GM12878 (cell line): ENCODE results near the gene CCDC12. TPM values are rescaled to one million over a fixed set of nuclear protein-coding genes. Genes with fewer than 3 reads are reported as not detected.

Experiments used
- ATAC-seq: fragments of 200-7000 bp; cut with Tn5 transposase; 3 replicates; pipeline ENCODE4 v1.9.1; 2020; ENCODE audit warnings: mild to moderate bottlenecking, moderate library complexity
- BruUV-seq: library from RNA; stranded (reverse); fragments of 400-500 nt; replicated peaks from 2 replicates; lab custom pipeline; 2021; lab: Mats Ljungman, UMichigan
- CTCF ChIA-PET: fragments of 300-600 bp; sonication (Branson Sonifier 250); formaldehyde crosslinking; extraction: SDS; loops from one replicate; lab custom pipeline; 2021; ENCODE audit warnings: inconsistent platforms; lab: Yijun Ruan, JAX
- POLR2A ChIA-PET: fragments of 350-600 bp; formaldehyde crosslinking; extraction: SDS; loops from one replicate; lab custom pipeline; 2021; ENCODE audit warnings: inconsistent platforms; lab: Charles Lee
- RAD21 ChIA-PET: fragments of 300-600 bp; sonication (Branson Sonifier 250); formaldehyde crosslinking; loops from one replicate; lab custom pipeline; 2023; ENCODE audit warnings: antibody characterized with exemption; ENCODE audit not compliant: unreplicated experiment; lab: Charles Lee
- SMC1A ChIA-PET: fragments of 300-600 bp; sonication (Branson Sonifier 250); formaldehyde crosslinking; loops from one replicate; lab custom pipeline; 2023; ENCODE audit not compliant: unreplicated experiment, uncharacterized antibody; lab: Charles Lee
- DNase-seq: peaks from one replicate; pipeline ENCODE4 v3.0.0-alpha.2; 2011; ENCODE audit warnings: low read depth, low spot score
- FAIRE-seq: peaks from 3 replicates; lab custom pipeline; 2011; peaks lifted over from hg19 to GRCh38; lab: Jason Lieb, UNC
- H2AFZ ChIP-seq: 2 replicates; pipeline ENCODE4 v1.6.0; 2011; ENCODE audit warnings: low read depth, low read length, control low read depth; ENCODE audit not compliant: control insufficient read depth
- H3K27ac ChIP-seq: 2 replicates; pipeline ENCODE4 v1.5.1; 2011; ENCODE audit warnings: control low read depth; ENCODE audit not compliant: control insufficient read depth, insufficient read depth
- H3K27me3 ChIP-seq, 2 experiments: replicated peaks in 1 of 2; 2 replicates each; pipeline versions ENCODE4 v1.6.0 to v1.6.1; 2011; ENCODE audit warnings: low read length in 1 of 2; ENCODE audit not compliant: control insufficient read depth in 2 of 2, insufficient read depth in 2 of 2
- H3K36me3 ChIP-seq, 2 experiments: 2 replicates each; pipeline ENCODE4 v1.5.1; 2011; ENCODE audit warnings: low read length in 1 of 2; ENCODE audit not compliant: control insufficient read depth in 2 of 2, insufficient read depth in 2 of 2
- H3K4me1 ChIP-seq: 2 replicates; pipeline ENCODE4 v1.6.1; 2011; ENCODE audit warnings: mild to moderate bottlenecking, low read length, moderate library complexity, mixed read lengths; ENCODE audit not compliant: control insufficient read depth, insufficient read depth
- H3K4me2 ChIP-seq: 2 replicates; pipeline ENCODE4 v1.6.0; 2011; ENCODE audit warnings: control low read depth; ENCODE audit not compliant: control insufficient read depth, insufficient read depth
- H3K4me3 ChIP-seq: fragments of 200-600 bp; sonication (generic); 2 replicates; pipeline ENCODE4 v1.5.1; 2016
- H3K79me2 ChIP-seq: 2 replicates; pipeline ENCODE4 v1.6.0; 2011; ENCODE audit warnings: low read length; ENCODE audit not compliant: control insufficient read depth, insufficient read depth
- H3K9ac ChIP-seq: 2 replicates; pipeline ENCODE4 v1.8.0; 2011; ENCODE audit warnings: low read length, control low read depth, mixed read lengths; ENCODE audit not compliant: control insufficient read depth, insufficient read depth
- H3K9me3 ChIP-seq: replicated peaks from 3 replicates; pipeline ENCODE4 v1.5.1; 2011; ENCODE audit warnings: mild to moderate bottlenecking, low read length; ENCODE audit not compliant: control insufficient read depth, insufficient read depth
- H4K20me1 ChIP-seq: 2 replicates; pipeline ENCODE4 v1.6.0; 2011; ENCODE audit not compliant: control insufficient read depth, insufficient read depth
- BCLAF1 ChIP-seq: fragments of 450-650 bp; IDR thresholded peaks from 2 replicates; pipeline ENCODE4 v1.6.1; 2017; ENCODE audit warnings: antibody characterized with exemption, mild to moderate bottlenecking, moderate library complexity
- ELK1 ChIP-seq: IDR thresholded peaks from 2 replicates; pipeline ENCODE4 v1.6.1; 2012; ENCODE audit warnings: low read depth, low read length, improper control_type of control experiment
- EP300 ChIP-seq, 2 experiments: fragments of 150-350 bp in 1 of 2; IDR thresholded peaks; 2 replicates each; pipeline ENCODE4 v1.6.1; 2011 to 2012; ENCODE audit warnings: low read depth in 2 of 2, low read length in 2 of 2, borderline replicate concordance in 1 of 2, improper control_type of control experiment in 1 of 2, inconsistent platforms in 1 of 2; ENCODE audit not compliant: control insufficient read depth in 1 of 2
- EZH2 ChIP-seq: IDR thresholded peaks from 2 replicates; pipeline ENCODE4 v1.6.1; 2012; ENCODE audit warnings: low read depth, mild to moderate bottlenecking, control low read depth, inconsistent platforms, low read length, borderline replicate concordance; ENCODE audit not compliant: control insufficient read depth
- FOXK2 ChIP-seq: fragments of 450-650 bp; IDR thresholded peaks from 2 replicates; pipeline ENCODE4 v1.6.1; 2017; ENCODE audit warnings: mild to moderate bottlenecking, moderate library complexity
- MYB ChIP-seq: fragments of 150-350 bp; IDR thresholded peaks from 2 replicates; pipeline ENCODE4 v1.6.1; 2014; ENCODE audit warnings: mild to moderate bottlenecking, low read depth, low read length, borderline replicate concordance
- NBN ChIP-seq: fragments of 450-650 bp; IDR thresholded peaks from 2 replicates; pipeline ENCODE4 v1.6.1; 2016
- PAX5 ChIP-seq: IDR thresholded peaks from 2 replicates; pipeline ENCODE4 v1.6.1; 2011; ENCODE audit warnings: low read depth, low read length, borderline replicate concordance
- POLR2AphosphoS5 ChIP-seq: IDR thresholded peaks from 2 replicates; pipeline ENCODE4 v1.6.1; 2011; ENCODE audit warnings: mild to moderate bottlenecking, low read length, inconsistent platforms
- RBBP5 ChIP-seq: fragments of 200-600 bp; sonication (generic); conservative IDR thresholded peaks from 2 replicates; pipeline ENCODE4 v1.6.1; 2016
- SMAD1 ChIP-seq: fragments of 450-650 bp; IDR thresholded peaks from 2 replicates; pipeline ENCODE4 v1.6.1; 2018; ENCODE audit warnings: mild to moderate bottlenecking, low read depth; ENCODE audit not compliant: partially characterized antibody
- TCF12 ChIP-seq: IDR thresholded peaks from 2 replicates; pipeline ENCODE4 v1.6.1; 2011; ENCODE audit warnings: low read depth, mild to moderate bottlenecking, low read length
- WGBS: methylation state at CpG from one replicate; pipeline ENCODE4 v1.1.6; 2016; ENCODE audit warnings: low lambda C conversion rate; ENCODE audit not compliant: insufficient replicate concordance, insufficient coverage; ENCODE audit errors: missing lambda C conversion rate; 5-methylcytosine and 5-hydroxymethylcytosine counted together
- in situ Hi-C: fragments of 300-500 bp; cut with MboI; formaldehyde crosslinking; loops from 9 replicates; pipeline ENCODE4 v1.14.3; 2018; ENCODE audit warnings: mixed read lengths
- intact Hi-C: fragments of 100-400 bp; cut with micrococcal nuclease; formaldehyde crosslinking; loops from one replicate; pipeline ENCODE4 v1.14.2; 2022; ENCODE audit not compliant: unreplicated experiment
- polyA plus RNA-seq, 11 experiments: library from polyadenylated mRNA; depleted of rRNA in 4 of 11; unstranded in 6 of 11; stranded (reverse) in 5 of 11; fragments of >200 nt; fragmentation: Nextera tagmentation in 4 of 11; fragmentation: Illumina TruSeq in 1 of 11; extraction: Ambion mirVana in 4 of 11; extraction: Trizol in 1 of 11; gene quantifications; 1 replicate in 1 of 11; 2 replicates in 10 of 11; pipeline versions ENCODE4 v1.2.1 to v1.2.3, GENCODE V29; 2011 to 2016; ENCODE audit warnings: inconsistent platforms in 2 of 11, missing spikeins in 2 of 11, low read depth in 1 of 11
- total RNA-seq, 4 experiments: library from RNA; depleted of rRNA in 3 of 4; stranded (reverse); fragments of >200 nt in 3 of 4; fragmentation: Illumina TruSeq in 1 of 4; extraction: Trizol in 1 of 4; gene quantifications; 2 replicates each; pipeline versions ENCODE4 v1.2.1 to v1.2.3, GENCODE V29; 2013 to 2021
- TF ChIP-seq, protein P1 (sequence below): fragments of 450-650 bp; IDR thresholded peaks from 2 replicates; pipeline ENCODE4 v1.6.1; 2018; ENCODE audit warnings: mild to moderate bottlenecking, low read depth, moderate library complexity; ENCODE audit not compliant: partially characterized antibody
- TF ChIP-seq, protein P2 (sequence below): fragments of 450-650 bp; conservative IDR thresholded peaks from 2 replicates; pipeline ENCODE4 v1.6.1; 2017; ENCODE audit warnings: mild to moderate bottlenecking, moderate library complexity

CCDC12 gene
- total and polyA plus RNA-seq, 10 of the 15 experiments (the other 5 are each of a cell fraction or from before 2014, with no cell fraction given), result 9.2 to 91.4 (median 61.3) TPM

- peaks cover 73% of the 10 kb centered on the region for H3K79me2 ChIP-seq
- H3K4me2 ChIP-seq, result no peak overlapping the region
- no peaks in the 10 kb centered on the region for H4K20me1 ChIP-seq
- in situ Hi-C loops (no loop called here), intact Hi-C loops (no loop called here)
- no TSS peak for BruUV-seq
- H3K9me3 ChIP-seq, result no peaks in the 10 kb centered on the region
- H3K9ac ChIP-seq, result no peak overlapping the region
- DNase-seq (no peak), ATAC-seq (no peak), FAIRE-seq (no peak)
- no peaks in the 10 kb centered on the region for H3K27me3 ChIP-seq
- WGBS, result 43% methylated on average over 7 of the region's 7 CpGs
- H3K36me3 ChIP-seq, result peaks cover 38 to 56% of the 10 kb centered on the region in 2 experiments
- H3K4me3 ChIP-seq, result no peak overlapping the region
- H3K4me1 ChIP-seq, result peaks cover 47% of the 10 kb centered on the region
- CTCF ChIA-PET, result interaction anchor here (0.6 to 1.8 kb wide), 5 partner anchors 10 to 55 kb away, joined by 3 to 8 read pairs (median 5); no protein-coding TSS in a partner anchor
- SMC1A ChIA-PET, result interaction anchor here (0.8 to 17.5 kb wide), 7 partner anchors 8 to 62 kb away, joined by 3 to 298 read pairs (median 4); no protein-coding TSS in a partner anchor
- POLR2A ChIA-PET, result interaction anchor here (0.6 to 12.6 kb wide), 4 partner anchors 6 to 378 kb away, joined by 3 to 163 read pairs (median 24); no protein-coding TSS in a partner anchor
- RAD21 ChIA-PET, result interaction anchor here (1.2 to 1.4 kb wide), 3 partner anchors 43 to 51 kb away, joined by 4 to 6 read pairs (median 4); partner anchors contain the start of gene NBEAL2
- no peak overlapping the region for H2AFZ ChIP-seq
- H3K27ac ChIP-seq, result no peak overlapping the region
- TF ChIP-seq RBBP5, result no peak
- no peak for TF ChIP-seq ELK1
- TF ChIP-seq, protein P1, sequence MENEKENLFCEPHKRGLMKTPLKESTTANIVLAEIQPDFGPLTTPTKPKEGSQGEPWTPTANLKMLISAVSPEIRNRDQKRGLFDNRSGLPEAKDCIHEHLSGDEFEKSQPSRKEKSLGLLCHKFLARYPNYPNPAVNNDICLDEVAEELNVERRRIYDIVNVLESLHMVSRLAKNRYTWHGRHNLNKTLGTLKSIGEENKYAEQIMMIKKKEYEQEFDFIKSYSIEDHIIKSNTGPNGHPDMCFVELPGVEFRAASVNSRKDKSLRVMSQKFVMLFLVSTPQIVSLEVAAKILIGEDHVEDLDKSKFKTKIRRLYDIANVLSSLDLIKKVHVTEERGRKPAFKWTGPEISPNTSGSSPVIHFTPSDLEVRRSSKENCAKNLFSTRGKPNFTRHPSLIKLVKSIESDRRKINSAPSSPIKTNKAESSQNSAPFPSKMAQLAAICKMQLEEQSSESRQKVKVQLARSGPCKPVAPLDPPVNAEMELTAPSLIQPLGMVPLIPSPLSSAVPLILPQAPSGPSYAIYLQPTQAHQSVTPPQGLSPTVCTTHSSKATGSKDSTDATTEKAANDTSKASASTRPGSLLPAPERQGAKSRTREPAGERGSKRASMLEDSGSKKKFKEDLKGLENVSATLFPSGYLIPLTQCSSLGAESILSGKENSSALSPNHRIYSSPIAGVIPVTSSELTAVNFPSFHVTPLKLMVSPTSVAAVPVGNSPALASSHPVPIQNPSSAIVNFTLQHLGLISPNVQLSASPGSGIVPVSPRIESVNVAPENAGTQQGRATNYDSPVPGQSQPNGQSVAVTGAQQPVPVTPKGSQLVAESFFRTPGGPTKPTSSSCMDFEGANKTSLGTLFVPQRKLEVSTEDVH, result no peak
- TF ChIP-seq EP300 (IDR thresholded peaks at IDR 0.05; ENCODE audit: borderline replicate concordance in 1 of 2, control insufficient read depth in 1 of 2, low read depth in 2 of 2, low read length in 2 of 2), result no peak
- TF ChIP-seq SMAD1, result no peak
- no peak for TF ChIP-seq BCLAF1
- TF ChIP-seq MYB, result no peak
- no peak for TF ChIP-seq EZH2
- no peak for TF ChIP-seq TCF12
- no peak for TF ChIP-seq NBN
- TF ChIP-seq, protein P2, sequence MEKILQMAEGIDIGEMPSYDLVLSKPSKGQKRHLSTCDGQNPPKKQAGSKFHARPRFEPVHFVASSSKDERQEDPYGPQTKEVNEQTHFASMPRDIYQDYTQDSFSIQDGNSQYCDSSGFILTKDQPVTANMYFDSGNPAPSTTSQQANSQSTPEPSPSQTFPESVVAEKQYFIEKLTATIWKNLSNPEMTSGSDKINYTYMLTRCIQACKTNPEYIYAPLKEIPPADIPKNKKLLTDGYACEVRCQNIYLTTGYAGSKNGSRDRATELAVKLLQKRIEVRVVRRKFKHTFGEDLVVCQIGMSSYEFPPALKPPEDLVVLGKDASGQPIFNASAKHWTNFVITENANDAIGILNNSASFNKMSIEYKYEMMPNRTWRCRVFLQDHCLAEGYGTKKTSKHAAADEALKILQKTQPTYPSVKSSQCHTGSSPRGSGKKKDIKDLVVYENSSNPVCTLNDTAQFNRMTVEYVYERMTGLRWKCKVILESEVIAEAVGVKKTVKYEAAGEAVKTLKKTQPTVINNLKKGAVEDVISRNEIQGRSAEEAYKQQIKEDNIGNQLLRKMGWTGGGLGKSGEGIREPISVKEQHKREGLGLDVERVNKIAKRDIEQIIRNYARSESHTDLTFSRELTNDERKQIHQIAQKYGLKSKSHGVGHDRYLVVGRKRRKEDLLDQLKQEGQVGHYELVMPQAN, result no peak
- no peak for TF ChIP-seq POLR2AphosphoS5
- TF ChIP-seq PAX5, result no peak
- no peak for TF ChIP-seq FOXK2
Measured at GRCh38 chr3:46935989-46936558, 40.5 kb downstream of the CCDC12 start.
